Fibroblast of villous mesenchyme (primary cell): ENCODE data around the gene SLIT3. TPM values are rescaled to one million over a fixed set of nuclear protein-coding genes. Genes with fewer than 3 reads are reported as not detected.

Experiments used
- DNase-seq: peaks from one replicate; pipeline ENCODE4 v3.0.0-alpha.2; 2010; ENCODE audit warnings: low read depth
- H3K4me3 ChIP-seq: 2 replicates; pipeline ENCODE4 v1.5.1; 2011; ENCODE audit warnings: low read depth, mild to moderate bottlenecking, low read length
- total RNA-seq: library from RNA; depleted of rRNA; stranded (reverse); fragments of >200 nt; gene quantifications from 2 replicates; pipeline ENCODE4 v1.2.3, GENCODE V29; 2012
- TF ChIP-seq, protein P1 (sequence below): IDR thresholded peaks from 2 replicates; pipeline ENCODE4 v1.5.1; 2012; ENCODE audit warnings: low read depth, mild to moderate bottlenecking, low read length; ENCODE audit not compliant: insufficient read depth

SLIT3 gene
- total RNA-seq, 1 donor = under 0.01 TPM

- no peak for DNase-seq
- no peak overlapping the region for H3K4me3 ChIP-seq
- TF ChIP-seq, protein P1, sequence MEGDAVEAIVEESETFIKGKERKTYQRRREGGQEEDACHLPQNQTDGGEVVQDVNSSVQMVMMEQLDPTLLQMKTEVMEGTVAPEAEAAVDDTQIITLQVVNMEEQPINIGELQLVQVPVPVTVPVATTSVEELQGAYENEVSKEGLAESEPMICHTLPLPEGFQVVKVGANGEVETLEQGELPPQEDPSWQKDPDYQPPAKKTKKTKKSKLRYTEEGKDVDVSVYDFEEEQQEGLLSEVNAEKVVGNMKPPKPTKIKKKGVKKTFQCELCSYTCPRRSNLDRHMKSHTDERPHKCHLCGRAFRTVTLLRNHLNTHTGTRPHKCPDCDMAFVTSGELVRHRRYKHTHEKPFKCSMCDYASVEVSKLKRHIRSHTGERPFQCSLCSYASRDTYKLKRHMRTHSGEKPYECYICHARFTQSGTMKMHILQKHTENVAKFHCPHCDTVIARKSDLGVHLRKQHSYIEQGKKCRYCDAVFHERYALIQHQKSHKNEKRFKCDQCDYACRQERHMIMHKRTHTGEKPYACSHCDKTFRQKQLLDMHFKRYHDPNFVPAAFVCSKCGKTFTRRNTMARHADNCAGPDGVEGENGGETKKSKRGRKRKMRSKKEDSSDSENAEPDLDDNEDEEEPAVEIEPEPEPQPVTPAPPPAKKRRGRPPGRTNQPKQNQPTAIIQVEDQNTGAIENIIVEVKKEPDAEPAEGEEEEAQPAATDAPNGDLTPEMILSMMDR = no peak
Observed at GRCh38 chr5:168914491-168914890, 386.4 kb downstream of the SLIT3 start.

DNA sequence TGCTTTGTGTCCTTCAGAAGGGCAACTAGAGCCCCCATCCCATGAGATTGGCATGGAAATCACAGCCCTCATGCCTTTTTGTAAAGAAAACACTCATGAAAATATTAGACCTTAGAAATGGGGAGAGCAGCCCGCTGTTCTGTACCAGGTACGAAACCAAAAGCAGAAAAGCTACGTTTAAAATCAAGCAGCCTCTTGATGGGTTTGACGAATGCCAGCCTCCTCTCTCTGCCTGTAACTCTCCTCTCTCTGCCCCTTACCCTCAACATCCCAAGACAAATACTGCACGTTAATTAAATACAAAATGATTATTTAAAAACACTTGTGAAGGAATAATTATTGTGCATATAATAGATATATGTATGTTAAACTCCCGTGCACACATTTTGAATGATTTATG is 390.1 kb downstream of the SLIT3 start:
- TF ChIP-seq, protein P1 = no peak
- no peak overlapping the region for H3K4me3 ChIP-seq
- no peak for DNase-seq

GRCh38 chr5:168908207-168908606 is 392.7 kb downstream of the SLIT3 start:
- no peak for DNase-seq
- no peak overlapping the region for H3K4me3 ChIP-seq
- TF ChIP-seq, protein P1 = no peak

DNA sequence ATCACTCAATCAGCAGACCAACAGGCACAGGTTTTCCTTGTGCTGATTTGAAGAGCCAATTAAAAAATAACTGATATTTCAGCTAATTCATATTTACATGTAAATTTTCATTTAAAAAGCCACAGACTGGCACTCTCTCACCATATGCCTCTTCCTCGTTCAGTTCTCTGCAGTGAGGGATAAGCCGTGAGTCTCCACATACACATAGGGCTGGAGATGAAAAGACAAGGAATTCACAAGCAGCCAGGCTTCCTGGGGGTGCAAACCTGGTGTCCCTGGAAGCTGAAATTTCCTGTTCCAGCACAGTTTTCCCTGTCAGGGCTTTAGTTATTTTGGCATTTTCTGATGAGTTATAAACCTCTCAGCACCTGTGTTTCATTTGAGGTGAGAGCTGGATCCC is 397.9 kb downstream of the SLIT3 start:
- DNase-seq = no peak
- TF ChIP-seq, protein P1 = no peak

GRCh38 chr5:168899673-168900072 is 401.3 kb downstream of the SLIT3 start:
- no peak for DNase-seq
- TF ChIP-seq, protein P1 = no peak
- no peak overlapping the region for H3K4me3 ChIP-seq

More for the DNA sequence above, 397.9 kb downstream of the SLIT3 start:
- no peak overlapping the region for H3K4me3 ChIP-seq

- TF ChIP-seq, protein P1 = no peak
- DNase-seq = no peak
- no peak overlapping the region for H3K4me3 ChIP-seq
Observed at GRCh38 chr5:168899264-168899663, 401.7 kb downstream of the SLIT3 start.

DNA sequence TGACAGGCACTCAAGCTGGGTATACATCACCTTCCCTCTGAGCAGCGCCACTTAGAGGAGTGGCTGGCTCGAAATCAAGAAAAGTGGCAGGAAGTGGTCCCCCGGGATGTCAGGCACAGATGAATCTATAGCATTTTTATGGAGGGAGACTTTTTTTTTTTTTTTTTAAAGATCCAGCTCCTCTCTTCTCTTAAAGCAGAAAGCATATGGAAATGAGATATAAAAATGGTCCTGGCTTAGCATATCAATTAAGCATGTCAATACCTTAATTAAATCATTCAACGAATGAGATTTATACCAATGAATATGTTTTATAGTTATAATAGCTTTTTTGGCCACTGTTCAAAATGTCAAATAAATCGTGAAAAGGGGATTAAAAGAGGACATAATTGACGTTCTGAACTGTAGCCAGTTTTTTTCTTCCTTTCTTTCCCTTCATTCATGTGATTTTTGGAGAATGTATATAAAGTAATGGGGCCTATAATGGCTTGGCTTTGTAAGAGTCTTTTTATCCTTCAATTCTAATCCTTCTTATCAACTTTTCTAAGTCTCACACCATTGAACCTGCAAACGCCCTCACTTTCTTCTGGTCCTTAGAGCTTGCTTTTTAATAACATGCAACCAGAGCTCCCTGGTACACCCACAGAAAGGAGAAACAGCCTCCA is 402.6 kb downstream of the SLIT3 start:
- no peak for DNase-seq
- no peak overlapping the region for H3K4me3 ChIP-seq
- TF ChIP-seq, protein P1 = no peak
